Epithelial cell of esophagus (primary cell): ENCODE measurements around the gene DMGDH.

Experiments
- DNase-seq: peaks from one replicate; pipeline ENCODE4 v3.0.0; 2010; ENCODE audit warnings: low read depth
- H3K4me3 ChIP-seq: 2 replicates; pipeline ENCODE4 v1.5.1; 2011; ENCODE audit warnings: mild to moderate bottlenecking, low read length, control low read depth
- CTCF ChIP-seq: IDR thresholded peaks from 2 replicates; pipeline ENCODE4 v1.5.1; 2011; ENCODE audit warnings: low read depth, mild to moderate bottlenecking, low read length, control low read depth, inconsistent platforms; ENCODE audit not compliant: insufficient read depth; ENCODE audit errors: missing control alignments

The DMGDH gene

GRCh38 chr5:79020861-79021561 lies 48.5 kb downstream of the DMGDH start:
- peak; percentile 96 for TF ChIP-seq CTCF
- peak; percentile 67 for DNase-seq
- no peak overlapping the region for H3K4me3 ChIP-seq

GRCh38 chr5:79014631-79015030 lies 54.8 kb downstream of the DMGDH start:
- no peak overlapping the region for H3K4me3 ChIP-seq
- no peak for TF ChIP-seq CTCF
- no peak for DNase-seq

GRCh38 chr5:79011869-79012268 lies 57.6 kb downstream of the DMGDH start:
- no peak for TF ChIP-seq CTCF
- no peak overlapping the region for H3K4me3 ChIP-seq

GRCh38 chr5:79011219-79011836 lies 58.1 kb downstream of the DMGDH start:
- TF ChIP-seq CTCF, result no peak
- DNase-seq, result no peak
- H3K4me3 ChIP-seq, result no peak overlapping the region

More at GRCh38 chr5:79011869-79012268, 57.6 kb downstream of the DMGDH start:
- DNase-seq, result no peak

- TF ChIP-seq CTCF, result no peak
- no peak overlapping the region for H3K4me3 ChIP-seq
- DNase-seq, result no peak
Observed at GRCh38 chr5:79008362-79008761, 61.1 kb downstream of the DMGDH start.

- no peak for TF ChIP-seq CTCF
- DNase-seq, result no peak
- no peak overlapping the region for H3K4me3 ChIP-seq
Observed at GRCh38 chr5:79007872-79008271, 61.6 kb downstream of the DMGDH start.
